Uterus (tissue), 2 donors: ENCODE results near the gene STK11.

Experiments
- CTCF ChIP-seq, 4 experiments: fragments of 200-600 bp in 2 of 4; fragments of 450-650 bp in 2 of 4; sonication (generic) in 2 of 4; IDR thresholded peaks; one replicate each; pipeline ENCODE4 v1.5.1; 2016 to 2019; ENCODE audit warnings: antibody characterized with exemption in 4 of 4, mild to moderate bottlenecking in 2 of 4, moderate library complexity in 1 of 4
- POLR2A ChIP-seq, 2 donors: fragments of 450-650 bp; IDR thresholded peaks; one replicate each; pipeline ENCODE4 v1.6.1; 2016; ENCODE audit warnings: antibody characterized with exemption in 2 of 2, mild to moderate bottlenecking in 1 of 2, moderate library complexity in 1 of 2

- TF ChIP-seq CTCF (IDR thresholded peaks at IDR 0.05), result no peak
- TF ChIP-seq POLR2A (IDR thresholded peaks at IDR 0.05), result no peak
Observed at GRCh38 chr19:1189419-1189818, 16.2 kb upstream of the STK11 start.
